ENCODE data around the gene AKR1B1.

Gene AKR1B1

GRCh38 chr7:134444198-134444960, 14.5 kb downstream of the AKR1B1 start:
- DNase-seq (ENCODE audit: low spot score), result peak; percentile 32

DNA sequence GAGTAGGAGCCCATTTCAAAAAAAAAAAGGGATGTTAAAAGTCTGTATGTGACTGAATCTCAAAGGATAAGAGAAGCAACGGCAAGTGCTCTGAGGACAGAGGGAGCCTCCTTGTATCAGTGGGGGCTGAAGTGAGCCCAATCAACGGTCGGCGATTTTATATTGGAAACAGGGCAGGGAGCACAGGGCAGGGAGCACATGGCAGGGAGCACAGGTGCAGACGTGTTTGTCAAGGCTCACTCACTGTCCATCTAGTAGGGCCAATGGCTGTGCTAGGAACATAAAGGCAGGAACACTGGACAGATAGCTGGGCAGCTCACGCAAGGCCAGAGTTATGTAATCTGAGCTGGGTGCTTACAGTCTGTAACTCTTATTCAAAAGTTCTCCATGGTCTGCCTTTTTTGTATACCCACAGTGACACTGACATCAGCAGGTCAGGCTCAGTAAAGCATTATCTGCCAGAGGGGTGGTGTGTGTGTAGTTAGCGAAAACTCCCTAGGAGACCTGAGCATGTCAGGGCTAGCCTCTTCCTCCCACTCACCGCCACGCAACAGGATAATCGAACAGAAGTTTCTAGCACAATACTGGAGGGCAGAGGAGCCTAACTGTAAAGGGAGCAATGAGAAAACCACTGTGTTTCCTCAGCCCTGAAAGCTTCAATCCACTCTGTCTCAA, 15.4 kb downstream of the AKR1B1 start:
- DNase-seq (ENCODE audit: low spot score), result no peak

DNA sequence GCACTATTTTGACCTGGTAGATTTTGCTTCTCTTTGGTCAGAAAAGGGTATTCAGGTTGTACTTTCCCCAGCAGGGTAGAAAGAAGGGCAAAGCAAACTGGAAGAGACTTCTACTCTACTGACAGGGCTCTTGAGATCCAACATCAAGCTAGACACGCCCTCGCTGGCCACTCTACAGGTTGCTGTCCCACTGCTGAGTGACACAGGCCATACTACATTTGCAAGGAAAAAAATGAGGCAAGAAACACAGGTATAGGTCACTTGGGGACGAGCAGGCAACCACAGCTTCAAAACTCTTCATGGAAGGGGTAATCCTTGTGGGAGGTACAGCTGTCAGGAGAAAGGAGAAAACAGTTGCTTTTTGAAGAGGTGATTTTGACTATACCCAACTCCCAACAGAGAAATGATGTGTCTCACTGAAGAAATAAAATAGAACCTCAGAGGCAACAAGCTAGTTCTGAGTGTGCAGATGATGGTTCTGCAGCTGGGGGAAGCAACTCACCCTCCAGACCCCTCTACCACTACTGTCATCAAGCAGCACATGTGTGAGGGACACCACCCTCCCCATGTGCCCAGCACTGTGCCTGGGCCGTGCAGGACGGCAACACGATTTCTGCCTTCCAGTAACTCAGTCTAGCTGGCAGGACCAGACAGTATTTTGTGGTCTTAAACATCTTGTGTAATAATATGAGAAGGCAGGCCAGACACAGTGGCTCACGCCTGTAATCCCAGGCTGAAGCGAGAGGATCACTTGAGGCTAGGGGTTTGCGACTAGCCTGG, 16.3 kb downstream of the AKR1B1 start:
- DNase-seq (ENCODE audit: low spot score), result no peak

- no peak for DNase-seq (ENCODE audit: low spot score)
Measured at GRCh38 chr7:134441264-134441663, 17.6 kb downstream of the AKR1B1 start.

DNA sequence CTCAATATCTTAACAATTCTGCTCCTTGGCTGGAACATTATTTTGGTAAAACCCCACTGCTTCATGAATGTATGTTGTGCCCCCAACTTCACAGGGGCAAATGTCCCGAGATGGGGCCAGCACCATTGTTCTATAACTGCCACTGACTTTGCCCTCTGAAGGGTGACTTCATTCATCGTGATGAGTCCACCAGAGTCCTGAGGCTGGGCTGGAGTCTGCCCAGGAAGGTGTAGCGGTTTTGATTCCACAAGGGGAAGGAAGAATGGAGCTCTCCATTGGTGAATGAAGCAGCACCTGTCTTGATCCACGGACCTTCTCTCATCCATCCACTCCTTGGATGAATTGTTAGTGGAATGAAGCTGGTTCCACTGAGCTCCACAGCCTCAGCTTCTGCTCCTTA, 18.4 kb downstream of the AKR1B1 start:
- DNase-seq (ENCODE audit: low spot score), result no peak

DNA sequence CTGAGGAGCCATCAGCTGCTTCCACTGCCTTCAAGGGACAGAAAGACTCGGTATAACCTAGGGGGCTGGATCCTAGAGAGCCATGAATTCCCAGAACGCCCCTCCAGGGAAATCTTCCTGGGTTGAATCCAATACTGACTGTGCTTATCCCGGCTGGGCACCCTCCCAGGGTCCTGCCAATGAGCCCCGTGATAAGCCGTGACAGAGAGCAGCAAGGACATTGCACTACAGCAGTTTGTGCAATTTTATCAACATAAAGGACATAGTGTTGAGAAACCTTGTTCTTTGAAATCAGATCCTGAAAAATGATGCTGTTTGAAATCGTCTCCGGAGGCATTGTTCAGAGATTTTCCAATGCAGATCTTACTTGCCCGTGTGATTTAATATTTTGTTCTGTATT, 18.8 kb downstream of the AKR1B1 start:
- DNase-seq (ENCODE audit: low spot score), result no peak

GRCh38 chr7:134438946-134439345, 20.0 kb downstream of the AKR1B1 start:
- no peak for DNase-seq (ENCODE audit: low spot score)

DNA sequence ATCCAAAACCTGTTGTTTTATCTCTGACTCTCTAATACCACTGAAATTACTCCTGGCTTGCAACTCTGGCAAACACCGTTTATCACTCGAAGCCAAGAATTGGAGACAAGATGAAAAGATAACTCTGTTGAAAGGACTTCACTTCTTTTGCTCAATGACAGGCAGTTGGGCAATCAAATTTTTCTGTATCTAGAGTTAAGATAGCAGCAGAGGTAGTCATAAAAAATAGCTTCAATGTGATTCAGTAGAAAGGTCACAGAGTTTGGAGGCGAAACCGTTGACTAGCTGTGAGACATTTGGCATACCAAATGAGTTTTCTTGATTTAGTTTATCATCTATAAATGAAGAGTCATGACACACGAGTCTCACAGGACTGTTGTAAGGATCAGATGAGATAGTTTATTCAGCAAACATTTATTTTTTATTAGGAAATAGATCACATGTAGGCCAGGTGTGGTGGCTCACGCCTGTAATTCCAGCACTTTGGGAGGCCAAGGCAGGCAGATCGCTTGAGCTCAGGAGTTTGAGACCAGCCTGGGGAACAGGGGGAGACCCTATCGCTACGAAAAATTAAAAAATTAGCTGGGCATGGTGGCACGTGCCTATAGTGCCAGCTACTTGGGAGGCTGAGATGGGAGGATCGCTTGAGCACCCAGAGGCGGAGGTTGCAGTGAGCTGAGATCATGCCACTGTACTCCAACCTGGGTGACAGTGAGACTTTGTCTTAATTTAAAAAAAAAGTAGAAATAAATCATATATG, 23.6 kb downstream of the AKR1B1 start:
- DNase-seq (ENCODE audit: low spot score), result no peak

GRCh38 chr7:134434701-134435100, 24.2 kb downstream of the AKR1B1 start:
- no peak for DNase-seq (ENCODE audit: low spot score)

GRCh38 chr7:134433430-134433829, 25.5 kb downstream of the AKR1B1 start:
- DNase-seq (ENCODE audit: low spot score), result no peak

DNA sequence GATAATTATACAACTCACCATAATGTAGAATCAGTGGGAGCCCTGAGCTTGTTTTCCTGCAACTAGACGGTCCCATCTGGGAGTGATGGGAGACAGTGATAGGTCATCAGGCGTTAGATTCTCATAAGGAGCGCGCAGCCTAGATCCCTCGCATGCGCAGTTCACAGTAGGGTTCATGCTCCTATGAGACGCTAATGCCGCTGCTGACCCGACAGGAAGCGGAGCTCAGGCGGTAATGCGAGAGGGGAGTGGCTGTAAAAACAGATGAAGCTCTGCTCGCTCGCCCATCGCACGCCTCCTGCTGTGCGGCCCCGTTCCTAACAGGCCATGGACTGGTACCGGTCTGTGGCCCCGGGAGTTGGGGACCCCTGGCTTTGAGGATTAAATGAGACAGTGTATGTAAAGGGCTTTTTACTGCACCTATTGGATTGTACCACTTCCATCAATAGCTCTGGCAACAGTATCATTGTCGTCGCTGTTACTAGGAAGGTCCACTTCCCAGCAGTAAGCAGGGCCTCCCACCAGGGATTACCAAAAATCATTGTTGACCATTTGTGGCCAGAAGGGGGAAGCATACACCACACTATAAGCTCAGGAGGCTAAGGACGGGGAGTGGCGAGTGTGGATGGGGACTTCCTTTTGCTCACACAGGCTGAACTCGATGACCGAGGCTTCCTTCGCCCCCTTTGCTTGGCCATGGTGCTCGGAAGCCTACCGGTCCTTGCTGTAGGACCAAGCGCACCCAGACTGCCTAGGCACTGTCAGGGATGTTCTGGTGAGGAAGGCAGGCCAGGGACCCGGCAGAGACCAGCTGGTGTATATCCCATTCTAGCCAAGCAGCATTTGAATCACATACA, 26.4 kb downstream of the AKR1B1 start:
- peak; percentile 93 for DNase-seq (ENCODE audit: low spot score)

- DNase-seq (ENCODE audit: low spot score), result peak; percentile 79
Measured at GRCh38 chr7:134431815-134432214, 27.1 kb downstream of the AKR1B1 start.

DNA sequence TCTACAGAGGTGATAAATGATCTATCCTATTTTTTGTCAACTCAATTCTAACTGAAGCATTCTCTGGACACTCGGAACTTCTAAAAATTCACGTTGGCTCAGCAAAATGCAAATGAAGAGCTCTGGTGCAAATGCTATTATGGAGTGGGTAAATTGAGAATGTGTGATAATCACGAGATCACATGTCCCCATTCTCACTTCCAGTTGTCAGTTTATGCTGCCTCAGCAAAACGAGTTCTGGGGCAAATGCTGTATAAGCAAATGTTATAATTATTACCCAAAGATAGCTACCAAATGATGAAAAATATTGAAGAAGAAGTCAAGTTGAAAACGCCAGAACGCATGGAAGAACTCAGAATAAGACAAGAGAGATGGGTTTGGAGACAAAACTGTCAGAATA, 29.4 kb downstream of the AKR1B1 start:
- no peak for DNase-seq (ENCODE audit: low spot score)

DNA sequence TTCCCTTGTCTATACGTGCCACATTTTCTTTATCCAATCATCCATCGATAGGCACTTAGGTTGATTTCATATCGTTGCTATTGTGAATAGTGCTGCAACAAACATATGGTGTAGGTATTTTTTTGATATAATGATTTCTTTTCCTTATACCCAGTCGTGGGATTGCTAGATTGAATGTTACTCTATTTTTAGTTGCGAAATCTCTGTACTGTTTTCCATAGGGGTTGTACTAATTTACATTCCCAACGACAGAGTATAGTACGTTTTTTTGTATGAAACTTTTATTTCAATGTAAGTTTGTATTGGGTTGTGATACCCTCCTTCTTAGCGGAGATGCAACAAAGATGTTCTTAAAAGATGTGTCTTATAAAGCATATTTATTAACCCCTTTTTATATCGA, 30.0 kb downstream of the AKR1B1 start:
- DNase-seq (ENCODE audit: low spot score), result no peak

DNA sequence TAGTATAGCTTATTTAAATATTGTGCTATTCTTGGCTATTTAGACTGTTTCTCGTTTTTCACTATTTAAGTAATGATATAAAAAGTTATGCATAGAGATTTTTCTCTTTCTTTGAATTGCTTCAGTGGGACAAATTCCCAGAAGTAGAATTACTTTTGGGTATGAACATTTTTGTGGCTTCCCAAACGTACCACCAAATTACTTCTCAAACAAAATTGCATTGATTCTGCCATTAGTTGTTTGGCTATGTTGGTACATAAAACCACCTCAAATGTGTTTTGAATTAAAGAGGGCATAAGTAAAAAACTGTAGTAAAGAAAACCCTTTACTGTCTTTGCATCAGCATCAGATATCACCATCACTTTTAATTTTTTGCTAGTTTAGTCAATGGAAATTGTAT, 31.0 kb downstream of the AKR1B1 start:
- no peak for DNase-seq (ENCODE audit: low spot score)

- DNase-seq (ENCODE audit: low spot score), result no peak
Measured at GRCh38 chr7:134425777-134426176, 33.1 kb downstream of the AKR1B1 start.

DNA sequence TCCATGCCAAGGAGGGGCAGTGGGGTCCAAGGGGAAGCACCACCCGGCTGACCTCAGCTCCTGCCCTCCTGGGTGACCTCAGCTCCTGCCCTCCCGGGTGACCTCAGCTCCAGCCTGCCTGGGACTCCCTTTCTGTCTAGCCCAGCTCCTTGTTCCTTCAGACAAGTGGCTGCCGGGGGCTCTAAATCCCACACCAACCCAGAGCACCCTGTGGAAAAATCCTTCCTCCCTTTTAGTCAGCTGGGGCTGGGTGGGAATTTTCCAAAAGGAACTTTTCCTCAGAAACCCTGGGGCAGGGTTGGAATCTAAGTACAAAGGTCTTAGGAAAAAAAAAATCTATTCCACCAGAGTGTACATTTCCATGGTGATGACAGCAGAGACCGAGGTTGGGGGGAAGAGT, 36.3 kb downstream of the AKR1B1 start:
- peak; percentile 30 for DNase-seq (ENCODE audit: low spot score)

DNA sequence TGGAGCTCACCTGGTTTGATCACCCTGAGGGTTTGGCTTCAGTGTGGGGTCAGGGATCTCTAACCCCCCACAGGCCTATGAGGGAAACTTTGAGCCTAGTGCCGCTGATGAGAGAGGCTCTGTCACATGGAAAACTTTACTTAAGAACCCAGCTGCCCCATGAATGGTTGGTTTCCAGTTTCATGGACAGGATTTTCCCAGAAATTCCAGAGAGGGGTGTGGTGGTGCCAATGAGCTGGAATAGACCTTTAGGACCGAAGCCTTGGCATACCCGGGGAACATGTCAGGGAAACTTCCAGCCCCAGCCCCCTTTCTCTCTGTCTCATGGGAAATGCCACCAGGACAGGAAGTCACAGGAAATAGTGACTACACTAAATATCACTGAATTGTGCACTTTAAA, 36.9 kb downstream of the AKR1B1 start:
- DNase-seq (ENCODE audit: low spot score), result peak; percentile 74

DNA sequence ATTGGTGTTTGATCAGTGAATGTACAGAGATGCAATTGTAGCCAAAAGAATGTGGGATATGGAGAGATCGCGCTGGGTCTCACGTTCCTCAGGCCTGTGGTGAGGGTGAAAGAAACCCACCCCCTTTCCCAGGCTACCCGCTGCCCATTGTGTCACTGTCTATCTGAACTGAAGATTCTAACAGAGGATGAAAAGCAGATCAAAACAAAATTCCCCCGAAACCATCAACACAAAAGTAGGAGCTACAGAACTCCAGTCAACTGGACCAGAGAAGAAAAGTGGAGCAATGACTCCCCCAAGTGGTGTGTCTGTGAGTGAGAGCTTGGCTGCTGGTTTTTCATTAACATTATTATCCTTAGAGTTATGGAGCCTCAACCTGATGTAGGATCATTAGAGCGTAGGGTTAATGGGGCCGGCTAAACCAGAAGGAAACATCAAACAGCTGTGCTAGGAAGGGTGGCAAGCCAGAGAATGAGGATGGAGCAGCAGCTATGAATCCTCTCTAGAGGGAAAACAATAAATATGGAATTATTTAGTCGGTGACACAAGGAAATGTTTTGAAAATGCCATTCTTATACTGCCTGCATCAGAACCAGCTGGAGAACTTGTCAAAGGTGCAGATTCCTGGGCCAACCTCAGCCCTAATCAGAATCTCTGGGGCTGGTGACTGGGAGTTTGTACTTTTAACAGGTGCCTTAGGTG, 38.3 kb downstream of the AKR1B1 start:
- peak; percentile 65 for DNase-seq (ENCODE audit: low spot score)

- no peak for DNase-seq (ENCODE audit: low spot score)
Measured at GRCh38 chr7:134419875-134420274, 39.0 kb downstream of the AKR1B1 start.

- DNase-seq (ENCODE audit: low spot score), result no peak
Measured at GRCh38 chr7:134419085-134419484, 39.8 kb downstream of the AKR1B1 start.

Data from LoVo (cell line).